Activated T-helper 1 cell treated with anti-CD3 and anti-CD28 coated beads, Interleukin-12 subunit alpha, Interleukin-12 subunit beta, Interleukin-2, Interleukin-4 antibody, amounts not matched to agents 30 ng/mL and 10 ng/mL and 1 ng/mL, durations not matched to agents 14 hours and 24 hours and 36 hours (primary cell): ENCODE data around the gene MIPOL1. TPM values are rescaled to one million over a fixed set of nuclear protein-coding genes. Genes with fewer than 3 reads are reported as not detected.
"Not testable (repeated sequence)": the region's sequence is repeated elsewhere in the genome, so short reads cannot be mapped to it uniquely, and the experiment has no call there.

Experiments
- DNase-seq: peaks from one replicate; pipeline ENCODE4 v3.0.0; 2021; ENCODE audit warnings: low spot score
- H3K27ac Mint-ChIP-seq: one replicate; pipeline ENCODE4 v1.8.0; 2021; ENCODE audit warnings: mild to moderate bottlenecking, mixed read lengths
- H3K27me3 Mint-ChIP-seq: one replicate; pipeline ENCODE4 v1.8.0; 2022; ENCODE audit warnings: mild to moderate bottlenecking, moderate library complexity, mixed read lengths; ENCODE audit not compliant: insufficient read depth
- H3K36me3 Mint-ChIP-seq: one replicate; pipeline ENCODE4 v1.8.0; 2021; ENCODE audit warnings: low read depth, mixed read lengths
- H3K4me1 Mint-ChIP-seq: one replicate; pipeline ENCODE4 v1.8.0; 2021; ENCODE audit warnings: low read depth, mixed read lengths
- H3K4me3 Mint-ChIP-seq: one replicate; pipeline ENCODE4 v1.8.0; 2021; ENCODE audit warnings: mild to moderate bottlenecking, moderate library complexity, mixed read lengths
- H3K9me3 Mint-ChIP-seq: one replicate; pipeline ENCODE4 v1.8.0; 2021; ENCODE audit warnings: mixed read lengths
- intact Hi-C: fragments of 100-400 bp; cut with micrococcal nuclease; formaldehyde crosslinking; loops from one replicate; pipeline ENCODE4 v1.15.1; 2024
- total RNA-seq: library from RNA; stranded (reverse); gene quantifications from 2 replicates; pipeline ENCODE4 v1.2.3, GENCODE V29; 2022

The MIPOL1 gene
- total RNA-seq, 1 donor from 2014 or later = not detected

GRCh38 chr14:37223947-37224474 is 26.3 kb downstream of the MIPOL1 start:
- no peak overlapping the region for H3K4me3 Mint-ChIP-seq
- intact Hi-C loops = no loop called here
- no peaks in the 10 kb centered on the region for H3K36me3 Mint-ChIP-seq
- no peaks in the 10 kb centered on the region for H3K4me1 Mint-ChIP-seq
- no peak for DNase-seq
- H3K27me3 Mint-ChIP-seq = no peaks in the 10 kb centered on the region
- peaks cover 22% of the 10 kb centered on the region for H3K9me3 Mint-ChIP-seq
- no peak overlapping the region for H3K27ac Mint-ChIP-seq

DNA sequence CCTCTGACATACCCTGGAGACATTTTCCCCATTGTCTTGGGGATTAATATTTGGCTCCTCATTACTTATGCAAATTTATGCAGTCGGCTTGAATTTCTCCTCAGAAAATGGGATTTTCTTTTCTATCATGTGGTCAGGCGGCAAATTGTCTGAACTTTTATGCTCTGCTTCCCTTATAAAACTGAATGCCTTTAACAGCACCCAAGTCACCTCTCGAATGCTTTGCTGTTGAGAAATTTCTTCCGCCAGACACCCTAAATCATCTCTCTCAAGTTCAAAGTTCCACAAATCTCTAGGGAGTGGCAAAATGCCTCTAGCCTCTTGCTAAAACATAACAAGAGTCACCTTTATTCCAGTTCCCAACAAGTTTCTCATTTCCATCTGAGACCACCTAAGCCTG is 27.9 kb downstream of the MIPOL1 start:
- H3K4me1 Mint-ChIP-seq, H3K27me3 Mint-ChIP-seq, H3K4me3 Mint-ChIP-seq, H3K27ac Mint-ChIP-seq, intact Hi-C loops, H3K36me3 Mint-ChIP-seq, DNase-seq: not testable (repeated sequence)
- peaks cover 22% of the 10 kb centered on the region for H3K9me3 Mint-ChIP-seq

- Mint-ChIP-seq H3K4me3 (no peak overlapping the region), H3K27ac (no peak overlapping the region), H3K9me3 (peaks cover 6% of the 10 kb centered on the region), H3K36me3 (no peaks in the 10 kb centered on the region), H3K27me3 (no peaks in the 10 kb centered on the region), H3K4me1 (no peaks in the 10 kb centered on the region)
- DNase-seq = no peak
- intact Hi-C loops = loop anchor here (1.0 kb wide), 1 partner anchor 644 kb away; no protein-coding TSS in a partner anchor
Observed at GRCh38 chr14:37230551-37231194, 32.9 kb downstream of the MIPOL1 start.

GRCh38 chr14:37232907-37233481 is 35.3 kb downstream of the MIPOL1 start:
- intact Hi-C loops = no loop called here
- H3K36me3 Mint-ChIP-seq = no peaks in the 10 kb centered on the region
- no peak for DNase-seq
- no peak overlapping the region for H3K4me3 Mint-ChIP-seq
- H3K27ac Mint-ChIP-seq = no peak overlapping the region
- H3K27me3 Mint-ChIP-seq = no peaks in the 10 kb centered on the region
- no peaks in the 10 kb centered on the region for H3K9me3 Mint-ChIP-seq
- no peaks in the 10 kb centered on the region for H3K4me1 Mint-ChIP-seq

DNA sequence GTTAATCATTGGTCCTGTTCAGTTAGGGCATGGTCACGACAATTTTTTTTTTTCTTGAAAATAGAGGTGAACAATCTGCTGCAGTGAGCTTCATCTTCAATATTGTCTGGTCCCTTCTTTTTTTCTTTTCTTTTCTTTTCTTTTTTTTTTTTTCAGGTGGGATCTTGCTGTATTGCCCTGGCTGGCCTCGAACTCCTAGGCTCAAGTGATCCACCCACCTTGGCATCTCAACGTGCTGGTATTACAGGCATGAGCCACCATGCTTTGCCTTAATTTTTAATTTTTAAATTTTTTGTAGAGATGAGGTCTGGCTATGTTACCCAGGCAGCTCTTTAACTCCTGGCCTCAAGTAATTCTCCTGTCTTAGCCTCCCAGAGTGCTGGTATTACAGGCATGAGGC is 36.5 kb downstream of the MIPOL1 start:
- Mint-ChIP-seq H3K36me3 (no peaks in the 10 kb centered on the region), H3K4me3 (no peak overlapping the region), H3K9me3 (no peaks in the 10 kb centered on the region), H3K4me1 (no peaks in the 10 kb centered on the region), H3K27me3 (no peaks in the 10 kb centered on the region), H3K27ac (no peak overlapping the region)
- DNase-seq = no peak
- intact Hi-C loops = no loop called here

DNA sequence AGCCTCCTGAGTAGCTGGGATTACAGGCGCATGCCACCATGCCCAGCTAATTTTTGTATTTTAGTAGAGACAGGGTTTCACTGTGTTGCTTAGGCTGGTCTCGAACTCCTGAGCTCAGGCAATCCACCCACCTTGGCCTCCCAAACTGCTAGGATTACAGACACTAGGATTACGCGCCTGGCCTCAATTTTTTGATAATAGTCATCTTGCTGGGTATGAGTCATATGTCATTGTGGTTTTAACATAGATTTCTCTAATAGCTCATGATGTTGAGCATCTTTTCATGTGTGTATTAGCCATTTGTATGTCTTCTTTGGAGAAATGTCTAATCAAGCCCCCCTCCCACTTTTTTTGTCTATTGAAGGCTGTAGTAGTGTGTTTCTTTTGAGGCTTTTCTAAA is 38.3 kb downstream of the MIPOL1 start:
- intact Hi-C loops, H3K27me3 Mint-ChIP-seq, H3K4me3 Mint-ChIP-seq, H3K4me1 Mint-ChIP-seq, H3K27ac Mint-ChIP-seq, H3K36me3 Mint-ChIP-seq, H3K9me3 Mint-ChIP-seq, DNase-seq: not testable (repeated sequence)

GRCh38 chr14:37237094-37237493 is 39.4 kb downstream of the MIPOL1 start:
- intact Hi-C loops = no loop called here
- H3K4me1 Mint-ChIP-seq = no peaks in the 10 kb centered on the region
- no peaks in the 10 kb centered on the region for H3K9me3 Mint-ChIP-seq
- DNase-seq = no peak
- no peaks in the 10 kb centered on the region for H3K36me3 Mint-ChIP-seq
- no peak overlapping the region for H3K27ac Mint-ChIP-seq
- no peak overlapping the region for H3K4me3 Mint-ChIP-seq
- H3K27me3 Mint-ChIP-seq = no peaks in the 10 kb centered on the region

- intact Hi-C loops = no loop called here
Observed at GRCh38 chr14:37237735-37238200, 40.0 kb downstream of the MIPOL1 start.

GRCh38 chr14:37241198-37241597 is 43.5 kb downstream of the MIPOL1 start:
- intact Hi-C loops = no loop called here
- no peak overlapping the region for H3K27ac Mint-ChIP-seq
- no peak for DNase-seq
- H3K9me3 Mint-ChIP-seq = no peaks in the 10 kb centered on the region
- no peaks in the 10 kb centered on the region for H3K27me3 Mint-ChIP-seq
- no peaks in the 10 kb centered on the region for H3K36me3 Mint-ChIP-seq
- H3K4me1 Mint-ChIP-seq = no peaks in the 10 kb centered on the region
- no peak overlapping the region for H3K4me3 Mint-ChIP-seq

More at GRCh38 chr14:37237735-37238200, 40.0 kb downstream of the MIPOL1 start:
- Mint-ChIP-seq H3K9me3 (no peaks in the 10 kb centered on the region), H3K4me3 (no peak overlapping the region), H3K36me3 (no peaks in the 10 kb centered on the region), H3K27me3 (no peaks in the 10 kb centered on the region), H3K27ac (no peak overlapping the region), H3K4me1 (no peaks in the 10 kb centered on the region)
- DNase-seq = no peak

DNA sequence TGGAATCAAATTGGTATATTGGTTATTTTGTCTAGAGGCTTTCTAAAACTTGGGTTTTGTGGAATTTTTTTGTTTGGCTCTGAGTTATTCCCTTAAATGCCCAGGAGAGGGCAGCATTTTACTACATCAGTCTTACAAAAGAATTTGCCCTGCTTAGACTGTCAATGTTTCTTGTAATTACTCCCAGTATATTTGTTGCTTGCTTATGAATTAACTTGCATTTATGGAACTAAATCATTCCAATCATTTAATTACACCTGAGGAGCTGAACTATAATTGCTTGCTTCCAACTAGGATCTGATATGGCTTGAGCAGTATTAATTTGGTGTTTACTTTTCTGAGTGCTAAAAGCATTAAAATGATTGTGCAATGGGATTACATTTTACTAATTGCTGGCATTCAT is 48.7 kb downstream of the MIPOL1 start:
- no peaks in the 10 kb centered on the region for H3K9me3 Mint-ChIP-seq
- H3K4me1 Mint-ChIP-seq = no peaks in the 10 kb centered on the region
- intact Hi-C loops = loop anchor here (1.0 kb wide), 1 partner anchor 628 kb away; no protein-coding TSS in a partner anchor

GRCh38 chr14:37247791-37248461 is 50.2 kb downstream of the MIPOL1 start:
- H3K27me3 Mint-ChIP-seq = no peaks in the 10 kb centered on the region
- intact Hi-C loops = no loop called here
- H3K9me3 Mint-ChIP-seq = no peaks in the 10 kb centered on the region
- no peaks in the 10 kb centered on the region for H3K36me3 Mint-ChIP-seq
- H3K27ac Mint-ChIP-seq = no peak overlapping the region
- no peak overlapping the region for H3K4me3 Mint-ChIP-seq
- no peak for DNase-seq
- no peaks in the 10 kb centered on the region for H3K4me1 Mint-ChIP-seq

More for the DNA sequence above, 48.7 kb downstream of the MIPOL1 start:
- DNase-seq = no peak
- Mint-ChIP-seq H3K27me3 (no peaks in the 10 kb centered on the region), H3K36me3 (no peaks in the 10 kb centered on the region), H3K27ac (no peak overlapping the region), H3K4me3 (no peak overlapping the region)

- no peak for DNase-seq
- H3K4me1 Mint-ChIP-seq = no peaks in the 10 kb centered on the region
- no peaks in the 10 kb centered on the region for H3K36me3 Mint-ChIP-seq
Observed at GRCh38 chr14:37251775-37252174, 54.0 kb downstream of the MIPOL1 start.

DNA sequence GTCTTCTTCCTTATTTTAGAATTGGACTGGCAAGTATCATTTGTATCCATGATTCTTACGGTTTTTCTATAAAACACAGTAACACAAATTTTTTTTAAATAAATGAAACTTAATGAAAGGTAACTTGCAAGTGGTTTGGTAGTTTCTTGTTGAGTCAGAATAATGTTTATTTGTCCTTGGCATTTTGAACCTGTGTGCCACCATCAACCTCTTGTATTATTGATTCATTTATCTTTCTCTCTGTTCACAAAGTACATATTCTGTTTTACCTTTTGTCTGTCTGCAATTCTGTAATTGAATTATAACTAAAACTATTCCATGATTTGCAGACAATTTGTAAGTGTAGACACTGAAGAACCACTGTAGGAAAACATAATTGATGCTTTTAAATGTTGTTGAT is 54.7 kb downstream of the MIPOL1 start:
- Mint-ChIP-seq H3K4me1 (no peaks in the 10 kb centered on the region), H3K27ac (no peak overlapping the region), H3K4me3 (no peak overlapping the region), H3K9me3 (no peaks in the 10 kb centered on the region), H3K36me3 (no peaks in the 10 kb centered on the region), H3K27me3 (no peaks in the 10 kb centered on the region)
- DNase-seq = no peak
- intact Hi-C loops = no loop called here

More at GRCh38 chr14:37251775-37252174, 54.0 kb downstream of the MIPOL1 start:
- intact Hi-C loops = no loop called here
- Mint-ChIP-seq H3K27ac (no peak overlapping the region), H3K27me3 (no peaks in the 10 kb centered on the region), H3K9me3 (no peaks in the 10 kb centered on the region), H3K4me3 (no peak overlapping the region)
